HepG2 (cell line): ENCODE data around the gene CHKB. TPM values are rescaled to one million over a fixed set of nuclear protein-coding genes. Genes with fewer than 3 reads are reported as not detected.

ENCODE experiments used
- ATAC-seq: fragments of 200-7000 bp; cut with Tn5 transposase; 3 replicates; pipeline ENCODE4 v1.9.1; 2020; ENCODE audit warnings: mild to moderate bottlenecking, moderate library complexity
- BruUV-seq: library from RNA; stranded (reverse); fragments of 400-500 nt; replicated peaks from 2 replicates; lab custom pipeline; 2021; lab: Mats Ljungman, UMichigan
- CTCF ChIA-PET: fragments of 300-600 bp; formaldehyde crosslinking; extraction: SDS; loops from one replicate; lab custom pipeline; 2021; ENCODE audit warnings: low total read pairs, inconsistent platforms, low intra/inter-chr PET ratio; lab: Yijun Ruan, JAX
- POLR2A ChIA-PET: fragments of 350-600 bp; sonication (Branson Sonifier 250); formaldehyde crosslinking; loops from one replicate; lab custom pipeline; 2020; ENCODE audit warnings: antibody characterized with exemption, inconsistent platforms; lab: Yijun Ruan, JAX
- DNase-seq: peaks from one replicate; pipeline ENCODE4 v3.0.0-alpha.2; 2015; ENCODE audit warnings: low spot score
- FAIRE-seq: peaks from 3 replicates; lab custom pipeline; 2011; peaks lifted over from hg19 to GRCh38; lab: Jason Lieb, UNC
- H2AFZ ChIP-seq: one replicate; pipeline ENCODE4 v1.6.1; 2011; ENCODE audit warnings: low read length, inconsistent platforms
- H3K27ac ChIP-seq: fragments of 300-600 bp; 3 replicates; pipeline ENCODE4 v1.8.0; 2011; ENCODE audit warnings: mixed run types, mild to moderate bottlenecking, mixed read lengths, low read length, inconsistent platforms; ENCODE audit not compliant: insufficient read depth; ENCODE audit errors: extremely low read length
- H3K27me3 ChIP-seq, 2 experiments: fragments of 200-600 bp in 1 of 2; 2 replicates in 1 of 2; 3 replicates in 1 of 2; pipeline versions ENCODE4 v1.6.0 to v1.8.0; 2011; ENCODE audit warnings: low read length in 2 of 2, mild to moderate bottlenecking in 2 of 2, moderate library complexity in 2 of 2, inconsistent platforms in 1 of 2; ENCODE audit not compliant: insufficient read depth in 2 of 2, control insufficient read depth in 1 of 2
- H3K36me3 ChIP-seq, 2 experiments: fragments of 200-600 bp in 1 of 2; replicated peaks in 1 of 2; 2 replicates in 1 of 2; 3 replicates in 1 of 2; pipeline versions ENCODE4 v1.5.1 to v1.8.0; 2011; ENCODE audit warnings: low read length in 2 of 2, inconsistent platforms in 1 of 2; ENCODE audit not compliant: insufficient read depth in 2 of 2, control insufficient read depth in 1 of 2
- H3K4me1 ChIP-seq: 2 replicates; pipeline ENCODE4 v1.5.1; 2012; ENCODE audit warnings: low read length, inconsistent platforms; ENCODE audit not compliant: insufficient read depth
- H3K4me2 ChIP-seq: 2 replicates; pipeline ENCODE4 v1.6.0; 2011; ENCODE audit warnings: low read depth, low read length, inconsistent platforms
- H3K4me3 ChIP-seq, 3 experiments: fragments of 200-600 bp in 1 of 3; sonication (generic), shearing (Covaris generic) in 1 of 3; replicated peaks in 1 of 3; 2 replicates each; pipeline ENCODE4 v1.5.1; 2011 to 2016; ENCODE audit warnings: low read length in 3 of 3, inconsistent platforms in 2 of 3, low read depth in 2 of 3, mild to moderate bottlenecking in 2 of 3, control low read depth in 1 of 3, mixed read lengths in 1 of 3; ENCODE audit not compliant: insufficient read depth in 1 of 3
- H3K79me2 ChIP-seq: one replicate; pipeline ENCODE4 v1.6.1; 2011; ENCODE audit warnings: low read length, inconsistent platforms; ENCODE audit not compliant: insufficient read depth
- H3K9ac ChIP-seq: 2 replicates; pipeline ENCODE4 v1.6.0; 2011; ENCODE audit warnings: mild to moderate bottlenecking, low read depth, low read length, inconsistent platforms; ENCODE audit not compliant: insufficient read depth
- H3K9me3 ChIP-seq: 2 replicates; pipeline ENCODE4 v1.5.1; 2012; ENCODE audit warnings: mild to moderate bottlenecking, low read length
- H4K20me1 ChIP-seq: 2 replicates; pipeline ENCODE4 v1.6.0; 2011; ENCODE audit warnings: inconsistent platforms, mild to moderate bottlenecking, low read length, moderate library complexity; ENCODE audit not compliant: insufficient read depth
- CTCF ChIP-seq: sonication (generic); formaldehyde crosslinking; IDR thresholded peaks from 2 replicates; pipeline ENCODE4 v1.5.0; 2020; ENCODE audit warnings: mild to moderate bottlenecking, missing genetic modification reagents, moderate library complexity
- GFI1 ChIP-seq: sonication (generic); formaldehyde crosslinking; IDR thresholded peaks from 2 replicates; pipeline ENCODE4 v1.5.0; 2020; ENCODE audit warnings: missing genetic modification reagents, mild to moderate bottlenecking, borderline replicate concordance
- GTF2F1 ChIP-seq: fragments of 150-350 bp; IDR thresholded peaks from 2 replicates; pipeline ENCODE4 v1.6.1; 2014; ENCODE audit warnings: low read length
- HMGXB4 ChIP-seq, 2 experiments: sonication (generic) in 1 of 2; formaldehyde crosslinking in 1 of 2; IDR thresholded peaks; 2 replicates each; pipeline versions ENCODE4 v1.4.0 to v1.6.1; 2018 to 2020; ENCODE audit warnings: missing genetic modification reagents in 2 of 2, borderline replicate concordance in 1 of 2, low read depth in 1 of 2, mild to moderate bottlenecking in 1 of 2, missing biosample characterization in 1 of 2
- NR1H2 ChIP-seq: sonication (generic); formaldehyde crosslinking; IDR thresholded peaks from 2 replicates; pipeline ENCODE4 v1.8.1; 2022; ENCODE audit warnings: low read depth, missing genetic modification reagents, borderline replicate concordance
- RAD51 ChIP-seq: fragments of 450-650 bp; IDR thresholded peaks from 2 replicates; pipeline ENCODE4 v1.6.1; 2016; ENCODE audit warnings: borderline replicate concordance
- SIX1 ChIP-seq: sonication (generic); formaldehyde crosslinking; IDR thresholded peaks from 2 replicates; pipeline ENCODE4 v1.4.0; 2020; ENCODE audit warnings: missing genetic modification reagents, borderline replicate concordance
- SIX4 ChIP-seq: sonication (generic); formaldehyde crosslinking; IDR thresholded peaks from 2 replicates; pipeline ENCODE4 v1.4.0; 2020; ENCODE audit warnings: missing genetic modification reagents
- STAG1 ChIP-seq: sonication (generic); formaldehyde crosslinking; IDR thresholded peaks from 2 replicates; pipeline ENCODE4 v1.4.0; 2020; ENCODE audit warnings: missing genetic modification reagents
- TBP ChIP-seq: sonication (generic); formaldehyde crosslinking; IDR thresholded peaks from 2 replicates; pipeline ENCODE4 v1.5.0; 2020; ENCODE audit warnings: missing genetic modification reagents
- TBX3 ChIP-seq: fragments of 450-650 bp; IDR thresholded peaks from 2 replicates; pipeline ENCODE4 v1.6.1; 2017; ENCODE audit warnings: antibody characterized with exemption, mild to moderate bottlenecking, inconsistent platforms, borderline replicate concordance
- TOE1 ChIP-seq: sonication (generic); formaldehyde crosslinking; IDR thresholded peaks from 2 replicates; pipeline ENCODE4 v1.4.0; 2020; ENCODE audit warnings: mild to moderate bottlenecking, missing genetic modification reagents
- ZNF138 ChIP-seq: sonication (generic); formaldehyde crosslinking; IDR thresholded peaks from 2 replicates; pipeline ENCODE4 v1.5.0; 2020; ENCODE audit warnings: mild to moderate bottlenecking, low read depth, missing genetic modification reagents
- ZNF274 ChIP-seq: sonication (generic); formaldehyde crosslinking; IDR thresholded peaks from 2 replicates; pipeline ENCODE4 v1.5.1; 2020; ENCODE audit warnings: mild to moderate bottlenecking, missing genetic modification reagents
- ZNF326 ChIP-seq: sonication (generic); formaldehyde crosslinking; IDR thresholded peaks from 2 replicates; pipeline ENCODE4 v1.4.0; 2020; ENCODE audit warnings: missing genetic modification reagents, borderline replicate concordance
- ZNF33B ChIP-seq: sonication (generic); formaldehyde crosslinking; IDR thresholded peaks from 2 replicates; pipeline ENCODE4 v1.5.1; 2020; ENCODE audit warnings: mild to moderate bottlenecking, missing genetic modification reagents
- ZNF441 ChIP-seq: sonication (generic); formaldehyde crosslinking; IDR thresholded peaks from 2 replicates; pipeline ENCODE4 v1.7.0; 2021; ENCODE audit warnings: missing genetic modification reagents, borderline replicate concordance
- ZNF841 ChIP-seq: sonication (generic); formaldehyde crosslinking; IDR thresholded peaks from 2 replicates; pipeline ENCODE4 v1.8.1; 2023; ENCODE audit warnings: missing genetic modification reagents, borderline replicate concordance
- ZNF883 ChIP-seq: sonication (generic); formaldehyde crosslinking; IDR thresholded peaks from 2 replicates; pipeline ENCODE4 v1.5.1; 2020; ENCODE audit warnings: mild to moderate bottlenecking, missing genetic modification reagents; ENCODE audit errors: not compliant biosample characterization
- ZSCAN25 ChIP-seq: sonication (generic); formaldehyde crosslinking; IDR thresholded peaks from 2 replicates; pipeline ENCODE4 v1.8.0; 2022; ENCODE audit warnings: mild to moderate bottlenecking, missing genetic modification reagents
- whole genome bisulfite sequencing: methylation state at CpG from one replicate; pipeline ENCODE4 v1.1.6; 2017; ENCODE audit warnings: low lambda C conversion rate; 5-methylcytosine and 5-hydroxymethylcytosine counted together
- in situ Hi-C: cut with HindIII; loops from 2 replicates; pipeline ENCODE4 v1.10.0; 2017; ENCODE audit warnings: low pct_unique_long_range_greater_than_20kb; ENCODE audit not compliant: extremely low pct_ligation_motif_present
- intact Hi-C: fragments of 100-400 bp; cut with micrococcal nuclease; formaldehyde crosslinking; loops from one replicate; pipeline ENCODE4 v1.10.0; 2022; ENCODE audit not compliant: unreplicated experiment
- polyA plus RNA-seq, 8 experiments: library from polyadenylated mRNA; depleted of rRNA in 3 of 8; stranded (reverse) in 7 of 8; unstranded in 1 of 8; fragments of >200 nt; fragmentation: Illumina TruSeq in 4 of 8; extraction: Trizol in 4 of 8; gene quantifications; 2 replicates each; pipeline versions ENCODE4 v1.2.1 to v1.2.3, GENCODE V29; 2011 to 2016; ENCODE audit warnings: low read depth in 4 of 8, missing spikeins in 1 of 8, mixed read lengths in 1 of 8; ENCODE audit not compliant: insufficient read depth in 1 of 8
- total RNA-seq, 5 experiments: library from RNA; depleted of rRNA; stranded (reverse); fragments of >200 nt; fragmentation: Illumina TruSeq; extraction: Trizol; gene quantifications; 2 replicates each; pipeline ENCODE4 v1.2.3, GENCODE V29; 2016; ENCODE audit warnings: low read depth in 1 of 5

Gene CHKB
- total and polyA plus RNA-seq, 2 of the 13 experiments (the other 11 are each of a cell fraction or from before 2014, with no cell fraction given), result 24.5 to 42.7 TPM

- TF ChIP-seq SIX1 (CRISPR knock-in tag) (no peak), GFI1 (no peak), RAD51 (no peak), ZNF274 (no peak), ZNF841 (no peak)
- TF ChIP-seq, all 625 proteins: peak for 0
Measured at GRCh38 chr22:50626314-50626849, 43.7 kb upstream of the CHKB start (continued).

- ChIA-PET POLR2A (interaction anchor here (1.4 to 4.2 kb wide), 2 partner anchors 15 to 74 kb away, joined by 5 to 56 read pairs; no protein-coding TSS in a partner anchor), CTCF (interaction anchor here (1.1 kb wide), 1 partner anchor 66 kb away, joined by 5 read pairs; no protein-coding TSS in a partner anchor)
- H4K20me1 ChIP-seq, result no peaks in the 10 kb centered on the region
- DNase-seq (no peak), ATAC-seq (no peak), FAIRE-seq (no peak)
- H3K9ac ChIP-seq, result no peak overlapping the region
- no peak overlapping the region for H3K27ac ChIP-seq
- H3K79me2 ChIP-seq, result peaks cover 4% of the 10 kb centered on the region
- H2AFZ ChIP-seq, result no peak overlapping the region
- no peaks in the 10 kb centered on the region for H3K36me3 ChIP-seq
- H3K27me3 ChIP-seq, result no peaks in the 10 kb centered on the region; a peak in 1 of 5 replicates
- in situ Hi-C loops, result loop anchor here (5.0 kb wide), 1 partner anchor 72 kb away; no protein-coding TSS in a partner anchor
- no peak overlapping the region for H3K4me2 ChIP-seq
- no peaks in the 10 kb centered on the region for H3K9me3 ChIP-seq
- H3K4me1 ChIP-seq, result peaks cover 62% of the 10 kb centered on the region
- 88% methylated on average over 14 of the region's 27 CpGs for WGBS
- intact Hi-C loops, result no loop called here
- TSS peak; percentile 33 for BruUV-seq
- H3K4me3 ChIP-seq, result no peak overlapping the region
- TF ChIP-seq ZNF138 (CRISPR knock-in tag), result no peak
- no peak for TF ChIP-seq GTF2F1
- TF ChIP-seq ZNF883 (CRISPR knock-in tag), result no peak
- no peak for TF ChIP-seq TOE1
- TF ChIP-seq ZNF441 (CRISPR knock-in tag), result no peak
- peak; percentile 64 for TF ChIP-seq STAG1
- no peak for TF ChIP-seq TBX3
- peak; percentile 53 for TF ChIP-seq CTCF (CRISPR knock-in tag)
- 0 out of 4 replicates have a peak, but pooled peaks of 1 of the 2 experiments have one; percentile 24 for TF ChIP-seq HMGXB4 (CRISPR knock-in tag; IDR thresholded peaks at IDR 0.05; ENCODE audit: borderline replicate concordance in 1 of 2, low read depth in 1 of 2)
- TF ChIP-seq TBP, result no peak
- TF ChIP-seq ZNF326 (CRISPR knock-in tag), result no peak
- no peak for TF ChIP-seq ZSCAN25 (CRISPR knock-in tag)
- no peak for TF ChIP-seq SIX4 (CRISPR knock-in tag)
- TF ChIP-seq ZNF33B (CRISPR knock-in tag), result no peak
- no peak for TF ChIP-seq NR1H2 (CRISPR knock-in tag)
Measured at GRCh38 chr22:50625568-50626313, 43.1 kb upstream of the CHKB start.
